Left kidney (tissue), 8 donors: ENCODE results near the gene PAAF1. TPM values are rescaled to one million over a fixed set of nuclear protein-coding genes. Genes with fewer than 3 reads are reported as not detected.

Experiments used
- DNase-seq: peaks from one replicate; pipeline ENCODE4 v3.0.0-alpha.2; 2013
- long read RNA-seq, 8 donors: transcript quantifications; one replicate each; lab custom pipeline, GENCODE V29; 2026
- polyA plus RNA-seq: library from polyadenylated mRNA; unstranded; fragments of 120-200 nt; gene quantifications from one replicate; pipeline ENCODE4 v1.2.1, GENCODE V29; 2013; ENCODE audit not compliant: insufficient read length

Gene PAAF1, protein sequence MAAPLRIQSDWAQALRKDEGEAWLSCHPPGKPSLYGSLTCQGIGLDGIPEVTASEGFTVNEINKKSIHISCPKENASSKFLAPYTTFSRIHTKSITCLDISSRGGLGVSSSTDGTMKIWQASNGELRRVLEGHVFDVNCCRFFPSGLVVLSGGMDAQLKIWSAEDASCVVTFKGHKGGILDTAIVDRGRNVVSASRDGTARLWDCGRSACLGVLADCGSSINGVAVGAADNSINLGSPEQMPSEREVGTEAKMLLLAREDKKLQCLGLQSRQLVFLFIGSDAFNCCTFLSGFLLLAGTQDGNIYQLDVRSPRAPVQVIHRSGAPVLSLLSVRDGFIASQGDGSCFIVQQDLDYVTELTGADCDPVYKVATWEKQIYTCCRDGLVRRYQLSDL
- 40.1 TPM for polyA plus RNA-seq
- long read RNA-seq, donor 1, full-length matches to known transcripts = 8 of 14 reads
- long read RNA-seq, donor 1, partial matches to known transcripts = 6 of 14 reads
- long read RNA-seq, donor 1, other reads (novel, unspliced or antisense) = 0 of 14 reads
- long read RNA-seq, donor 2, full-length matches to known transcripts = 4 of 46 reads
- long read RNA-seq, donor 2, partial matches to known transcripts = 42 of 46 reads
- long read RNA-seq, donor 2, other reads (novel, unspliced or antisense) = 0 of 46 reads
- long read RNA-seq, donor 3, full-length matches to known transcripts = 9 of 9 reads
- long read RNA-seq, donor 3, partial matches to known transcripts = 0 of 9 reads
- long read RNA-seq, donor 3, other reads (novel, unspliced or antisense) = 0 of 9 reads
- long read RNA-seq, donor 4 = 0 reads
- long read RNA-seq, donor 5, full-length matches to known transcripts = 16 of 33 reads
- long read RNA-seq, donor 5, partial matches to known transcripts = 17 of 33 reads
- long read RNA-seq, donor 5, other reads (novel, unspliced or antisense) = 0 of 33 reads
- long read RNA-seq, donor 6, full-length matches to known transcripts = 7 of 13 reads
- long read RNA-seq, donor 6, partial matches to known transcripts = 6 of 13 reads
- long read RNA-seq, donor 6, other reads (novel, unspliced or antisense) = 0 of 13 reads
- long read RNA-seq, donor 7, full-length matches to known transcripts = 13 of 25 reads
- long read RNA-seq, donor 7, partial matches to known transcripts = 12 of 25 reads
- long read RNA-seq, donor 7, other reads (novel, unspliced or antisense) = 0 of 25 reads
- long read RNA-seq, donor 8, full-length matches to known transcripts = 4 of 9 reads
- long read RNA-seq, donor 8, partial matches to known transcripts = 5 of 9 reads
- long read RNA-seq, donor 8, other reads (novel, unspliced or antisense) = 0 of 9 reads

DNA sequence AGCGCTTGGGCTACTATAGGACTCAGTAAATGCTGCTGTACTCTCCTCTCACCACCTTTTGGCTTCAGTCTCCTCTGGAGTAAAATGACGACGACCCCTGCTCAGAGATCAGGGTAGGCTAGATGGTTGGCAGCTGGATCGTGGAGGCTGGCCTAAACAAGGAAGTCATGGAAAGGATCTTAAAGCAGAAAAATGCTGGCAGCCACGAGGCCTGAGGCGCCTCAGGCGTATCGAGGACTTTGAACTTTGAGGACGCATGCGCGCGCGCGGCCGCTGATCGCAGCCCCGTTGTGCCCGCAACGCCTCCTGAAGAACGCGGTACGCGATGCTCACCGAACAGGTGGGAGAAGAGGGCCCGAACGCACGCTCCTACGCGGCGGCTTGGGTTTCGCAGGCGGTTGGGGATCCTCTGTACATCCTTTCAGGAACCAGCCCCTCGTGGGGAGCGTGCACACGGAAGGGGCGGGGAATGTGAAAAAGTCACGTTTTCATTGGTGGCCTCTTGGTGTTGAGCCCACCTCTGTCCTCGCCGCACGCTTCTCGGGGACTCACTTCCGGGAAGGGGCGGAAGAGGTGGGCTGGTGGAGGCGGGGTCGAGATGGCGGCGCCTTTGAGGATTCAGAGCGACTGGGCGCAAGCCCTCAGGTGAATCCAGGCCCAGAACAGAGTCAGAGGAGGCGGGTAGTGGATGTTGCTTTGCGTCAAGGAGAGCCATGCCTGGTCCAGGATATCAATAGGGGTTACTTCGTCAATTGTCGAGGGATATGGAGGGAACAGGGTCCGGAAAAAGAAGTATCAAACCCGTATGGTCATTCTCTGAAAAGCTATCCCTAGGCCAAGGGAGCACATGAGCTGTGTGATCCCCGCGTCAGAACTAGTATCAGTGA is at the start of gene PAAF1, which contains the start of gene COA4:
Gene PAAF1, plus strand, starts transcription at position 576 of the 887 bp plus-strand sequence. Its CDS starts 23 bp downstream, at position 599.
Gene COA4, minus strand, starts transcription at position 423 of the 887 bp plus-strand sequence. CDS start 3,468 bp downstream, outside the sequence.
- DNase-seq = peak; percentile 98

DNA sequence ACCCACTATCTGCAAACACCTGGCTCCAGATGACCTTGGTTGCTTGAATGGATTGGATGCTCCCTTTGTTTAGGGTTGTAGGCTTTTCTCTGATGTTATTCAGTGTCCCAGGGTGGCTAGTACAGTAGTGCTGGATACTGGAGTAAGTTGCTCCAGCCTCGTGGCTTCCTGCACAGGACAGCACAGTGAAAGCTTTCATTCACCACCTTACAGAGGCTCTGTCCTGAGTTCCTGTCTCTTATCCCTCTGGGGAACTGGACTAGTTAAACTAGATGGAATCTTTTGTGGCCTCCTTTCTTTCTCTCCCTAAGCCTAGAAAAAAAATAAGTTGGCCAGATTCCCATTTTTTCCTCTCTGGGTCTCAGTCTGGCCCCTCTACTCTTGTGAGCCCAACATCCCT is 46.5 kb upstream of the PAAF1 start:
- no peak for DNase-seq

DNA sequence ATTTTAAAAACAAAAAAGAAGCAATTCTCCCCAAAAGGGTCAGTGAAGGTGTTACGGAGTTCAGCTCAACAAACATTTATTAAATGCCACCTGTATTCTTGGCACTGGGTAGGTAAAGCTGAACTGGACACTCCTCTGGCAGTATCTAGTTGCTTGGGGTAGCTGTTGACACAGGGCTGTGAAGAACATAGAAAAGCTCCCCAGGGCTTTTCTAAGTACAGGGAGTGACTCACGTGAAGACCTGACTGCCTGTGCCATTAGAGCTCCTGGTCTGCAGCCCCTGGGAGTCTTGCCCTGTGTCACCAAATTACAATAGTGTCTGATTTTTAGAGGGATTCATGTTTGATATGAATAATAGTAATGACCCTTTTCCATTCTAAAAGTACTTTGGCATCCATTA is 43.7 kb upstream of the PAAF1 start:
- DNase-seq = no peak

DNA sequence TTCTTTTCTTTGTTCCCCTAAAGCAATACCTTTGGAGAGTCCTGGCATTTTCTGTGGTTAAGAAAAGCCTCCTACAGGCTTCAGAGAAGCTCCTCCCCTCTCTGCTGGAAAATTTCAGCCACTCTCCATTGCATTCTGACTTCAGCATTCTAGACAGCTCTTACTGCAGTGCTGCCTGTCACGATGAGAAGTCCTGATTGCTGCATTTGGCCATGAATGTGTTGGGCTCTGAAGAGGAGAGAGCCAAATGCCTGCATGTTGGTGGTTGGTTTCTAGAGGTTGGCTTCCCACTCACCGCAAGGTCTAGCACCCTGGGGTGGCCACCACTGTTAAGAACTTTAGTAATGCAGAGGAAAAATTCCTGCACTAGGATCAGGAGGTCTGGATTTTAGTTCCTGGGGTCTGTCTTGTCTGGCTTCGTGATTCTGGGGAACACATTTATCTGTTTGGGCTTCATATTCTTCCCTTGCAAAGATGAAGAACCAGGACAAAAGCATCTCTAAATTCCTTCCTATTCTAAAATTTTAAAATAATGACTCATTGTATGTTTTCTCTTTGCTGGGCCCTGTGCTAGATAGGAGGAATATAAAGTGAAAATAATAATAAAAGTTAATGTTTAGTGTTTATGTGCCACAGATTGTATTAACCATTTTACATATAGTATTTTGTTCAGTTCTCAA is 38.2 kb upstream of the PAAF1 start:
- DNase-seq = no peak

DNA sequence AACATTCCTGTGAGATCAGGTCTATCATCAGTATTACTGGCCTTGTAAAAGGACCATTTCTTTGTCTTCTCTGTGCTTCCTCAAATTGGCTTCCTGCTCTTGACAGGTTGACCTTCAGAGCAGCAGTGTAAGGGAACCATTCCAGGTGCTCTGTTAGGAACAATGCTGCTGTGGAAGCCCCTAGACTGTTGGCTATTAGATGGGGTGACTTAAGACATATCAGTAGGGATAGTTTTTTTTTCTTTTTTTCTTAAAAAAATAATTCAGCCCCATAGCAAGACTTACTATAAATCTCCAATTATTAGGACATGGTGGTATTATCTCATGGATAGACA is 37.7 kb upstream of the PAAF1 start:
- DNase-seq = no peak

DNA sequence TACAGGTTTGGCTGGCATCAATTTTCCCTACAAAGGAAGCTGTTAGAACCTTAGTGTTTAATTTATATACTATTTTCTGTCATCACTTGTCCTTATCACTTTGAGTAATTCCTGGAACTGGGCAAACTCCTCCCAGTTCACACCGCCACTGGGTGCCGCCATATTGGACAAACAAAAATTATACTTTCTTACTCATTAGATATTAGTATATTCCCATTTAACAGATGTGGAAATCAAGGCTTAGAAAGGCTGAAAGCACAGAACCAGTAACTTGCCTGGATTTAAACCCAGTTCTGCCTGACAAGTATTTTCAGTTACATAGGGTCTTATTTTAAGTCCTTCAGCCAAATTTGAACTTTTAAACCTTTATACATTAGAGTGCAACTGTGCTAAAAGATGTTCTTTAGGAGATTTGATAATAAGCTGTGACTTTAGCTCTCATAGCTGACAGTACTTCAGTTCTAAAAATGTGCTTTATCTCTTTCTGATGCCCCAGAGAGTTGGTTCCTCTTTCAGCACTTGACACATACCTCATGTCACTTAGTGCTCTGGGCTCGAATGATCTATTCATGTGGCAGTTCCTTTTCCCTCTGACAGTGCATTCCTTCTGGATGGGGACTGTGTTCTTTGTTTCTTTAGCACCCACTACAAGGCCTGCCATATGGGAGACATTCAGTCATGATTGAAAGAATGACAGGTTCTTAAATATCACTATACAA is 25.6 kb upstream of the PAAF1 start:
- DNase-seq = no peak

DNA sequence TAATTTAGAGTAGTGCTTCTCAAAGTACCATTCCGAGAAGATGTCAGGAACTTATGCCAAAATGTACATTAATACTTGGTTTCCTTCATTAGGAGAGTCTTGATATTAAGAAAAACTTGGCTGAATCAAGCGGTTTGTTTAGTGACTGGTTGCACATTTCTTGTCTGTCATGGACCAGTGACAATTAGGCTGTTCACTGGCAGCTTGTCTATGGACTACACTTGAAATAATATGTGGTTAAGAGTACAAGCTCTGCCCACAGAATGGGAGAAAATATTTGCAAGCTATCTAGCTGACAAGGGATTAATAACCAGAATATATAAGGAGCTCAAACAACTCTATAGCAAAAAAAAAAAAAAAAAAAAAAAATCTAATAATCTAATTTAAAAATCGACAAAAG is 24.8 kb upstream of the PAAF1 start:
- no peak for DNase-seq

DNA sequence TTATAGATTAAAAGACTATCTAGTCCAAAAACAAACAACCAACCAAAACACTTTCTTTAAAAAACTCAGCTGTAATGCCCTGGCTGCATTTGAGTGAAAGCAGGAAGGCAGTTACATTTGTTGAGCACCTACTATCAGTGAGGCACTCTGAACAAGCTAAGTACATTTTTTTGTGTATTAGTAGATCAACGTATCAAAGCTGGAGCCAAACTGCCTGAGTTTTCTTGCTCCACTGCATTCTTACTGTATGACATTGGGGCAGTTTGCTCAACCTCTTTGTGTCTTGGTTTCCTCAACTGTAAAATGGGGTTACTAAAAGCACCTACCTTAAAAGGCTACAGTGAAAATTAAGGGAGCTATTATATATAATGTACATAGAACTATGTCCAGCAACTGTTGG is 22.1 kb upstream of the PAAF1 start:
- no peak for DNase-seq

DNA sequence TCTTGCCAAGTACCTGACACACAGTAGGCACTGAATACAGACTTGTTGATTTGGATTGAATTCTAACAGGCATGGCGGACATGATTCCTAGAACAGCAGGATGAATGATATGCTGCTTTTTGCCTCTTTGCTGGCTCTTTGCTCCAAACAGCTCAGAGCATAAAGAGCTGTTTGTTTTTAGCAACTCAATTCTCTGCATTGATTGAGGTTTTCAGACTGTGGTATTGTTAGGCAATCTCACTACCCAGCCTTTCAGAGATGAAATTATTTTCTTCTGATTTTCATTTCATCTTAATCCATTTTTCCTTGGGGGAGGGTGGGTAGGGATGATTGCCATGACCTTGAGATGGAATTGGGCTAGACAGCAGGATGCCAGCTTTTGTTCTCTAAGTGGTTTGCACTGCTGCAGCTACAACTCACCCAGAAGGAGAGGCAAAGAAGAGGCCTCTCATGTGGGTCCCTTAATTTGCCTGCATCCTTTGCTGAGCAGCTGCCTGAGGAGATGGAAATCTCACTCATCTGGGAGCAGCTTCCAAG is 20.7 kb upstream of the PAAF1 start:
- DNase-seq = no peak

DNA sequence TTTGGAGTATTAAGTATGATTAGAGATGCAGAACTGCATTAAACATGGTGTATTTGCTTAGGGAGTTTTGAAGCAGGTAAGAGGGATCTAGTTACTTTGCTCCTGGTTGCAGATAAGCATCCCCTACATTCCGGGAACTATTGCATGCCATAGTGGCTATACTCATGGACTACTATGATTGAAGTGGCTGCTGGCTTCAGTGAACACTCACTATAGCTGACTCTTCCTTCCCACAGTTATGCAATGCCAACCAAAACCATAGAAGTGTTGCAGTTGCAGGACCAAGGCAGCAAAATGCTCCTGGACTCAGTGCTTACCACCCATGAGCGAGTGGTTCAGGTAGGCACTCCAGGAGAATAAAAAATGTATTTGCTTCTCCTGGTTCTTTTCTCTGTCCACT is 17.1 kb upstream of the PAAF1 start:
- no peak for DNase-seq

DNA sequence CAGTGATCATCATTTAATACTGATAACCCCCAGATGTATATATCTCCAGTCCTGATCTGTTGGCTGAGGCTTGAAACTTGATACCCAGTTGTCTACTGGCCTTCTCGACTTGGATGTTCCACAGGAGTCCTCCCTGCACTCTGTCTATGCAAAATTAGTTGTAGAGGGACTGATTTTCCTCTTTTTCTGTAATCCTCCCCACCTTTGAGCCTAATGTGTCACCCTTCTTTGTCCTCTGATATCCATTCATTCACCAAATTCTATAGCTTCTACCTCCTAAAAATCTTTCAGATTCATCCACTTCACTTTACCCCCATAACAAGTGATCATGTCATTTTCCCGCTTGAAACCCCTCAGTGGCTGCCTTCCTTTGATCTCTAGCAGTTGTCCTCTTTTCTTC is 16.6 kb upstream of the PAAF1 start:
- no peak for DNase-seq

DNA sequence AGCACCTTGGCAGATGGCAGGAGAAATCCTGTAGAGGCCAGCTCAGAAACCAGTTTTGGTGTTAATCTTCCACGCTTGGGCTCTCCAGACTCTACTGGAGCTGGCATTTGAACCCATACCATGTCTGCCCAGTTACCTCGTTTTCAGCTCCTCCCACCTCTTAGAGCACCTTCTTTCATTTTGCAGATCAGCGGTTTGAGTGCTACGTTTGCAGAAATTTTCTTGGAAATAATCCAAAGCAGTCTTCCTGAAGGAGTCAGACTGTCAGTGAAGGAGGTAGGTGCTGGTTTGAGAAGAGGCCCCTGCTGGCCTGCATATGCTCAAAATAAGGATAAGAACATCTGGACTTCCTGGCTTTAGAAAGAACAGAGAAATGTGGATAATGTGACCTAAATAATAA is 13.8 kb upstream of the PAAF1 start:
- DNase-seq = no peak

DNA sequence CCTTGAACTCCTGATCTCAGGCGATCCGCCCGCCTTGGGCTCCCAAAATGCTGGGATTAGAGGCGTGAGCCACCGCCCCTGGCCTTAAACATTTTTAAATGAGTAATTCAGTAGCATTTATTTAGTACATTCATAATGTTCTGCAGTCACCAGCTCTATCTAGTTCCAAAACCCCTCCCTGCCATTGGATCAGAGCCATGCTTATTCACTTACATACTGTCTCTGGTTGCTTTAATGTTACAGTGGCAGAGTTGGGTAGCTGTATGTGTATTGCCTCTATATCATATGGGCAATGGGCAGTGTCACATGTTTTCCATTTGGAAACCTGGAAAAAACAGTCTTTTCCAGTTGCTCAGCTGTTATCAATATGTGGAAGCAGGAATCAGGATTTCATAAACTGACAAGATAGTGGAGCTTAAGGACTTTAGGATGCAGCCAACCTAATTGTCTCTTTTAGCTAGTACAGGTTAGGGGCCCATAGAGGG is 10.7 kb upstream of the PAAF1 start:
- no peak for DNase-seq

DNA sequence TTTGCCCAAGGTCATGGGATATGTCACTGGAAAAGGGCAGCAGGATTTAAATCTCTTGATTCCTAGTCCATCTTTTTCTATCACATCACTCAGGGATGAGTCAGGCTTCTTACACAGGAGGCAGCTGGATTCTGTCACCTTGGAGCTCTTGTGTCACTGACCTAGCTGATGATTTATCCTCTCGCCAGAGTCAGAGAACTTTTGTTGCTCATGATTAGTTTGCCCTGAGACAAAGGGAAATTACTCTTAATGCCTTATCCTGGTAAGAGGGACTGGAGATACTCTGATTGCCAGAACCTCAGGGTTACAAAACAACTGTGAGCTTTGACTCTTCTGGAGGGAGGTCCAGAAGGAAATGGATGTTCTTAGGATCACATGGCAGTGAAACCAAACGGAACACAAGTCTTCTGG is 10.2 kb upstream of the PAAF1 start:
- peak; percentile 56 for DNase-seq

DNA sequence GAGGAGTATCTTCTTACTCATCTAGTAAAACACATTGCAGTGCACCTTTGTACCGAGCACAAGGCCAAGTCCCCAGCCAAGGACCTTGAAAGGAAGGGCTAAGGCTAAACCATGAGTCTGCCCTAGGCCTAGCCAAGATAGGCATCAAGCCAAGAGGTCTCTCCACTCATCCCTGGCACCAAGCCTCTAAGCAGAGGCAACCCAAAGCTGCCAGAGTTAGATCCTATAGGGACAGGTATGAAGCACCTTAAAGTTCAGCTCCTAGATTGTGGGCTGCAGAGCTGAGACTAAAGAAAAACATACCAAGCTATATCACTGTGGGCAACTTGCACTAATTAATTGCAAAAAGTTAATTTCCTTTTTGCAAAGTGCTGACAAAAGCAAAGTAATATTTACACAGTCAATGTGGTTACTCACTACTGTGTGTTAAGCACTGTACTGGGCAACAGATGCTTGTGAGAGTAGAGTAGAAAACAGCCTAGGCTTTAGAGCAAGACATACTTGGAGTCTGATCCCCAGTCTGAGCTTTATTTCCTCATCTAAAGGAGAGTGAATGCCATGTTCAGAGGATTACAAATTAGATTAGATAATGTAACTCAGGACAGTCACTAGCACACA is 7.4 kb upstream of the PAAF1 start:
- DNase-seq = no peak

DNA sequence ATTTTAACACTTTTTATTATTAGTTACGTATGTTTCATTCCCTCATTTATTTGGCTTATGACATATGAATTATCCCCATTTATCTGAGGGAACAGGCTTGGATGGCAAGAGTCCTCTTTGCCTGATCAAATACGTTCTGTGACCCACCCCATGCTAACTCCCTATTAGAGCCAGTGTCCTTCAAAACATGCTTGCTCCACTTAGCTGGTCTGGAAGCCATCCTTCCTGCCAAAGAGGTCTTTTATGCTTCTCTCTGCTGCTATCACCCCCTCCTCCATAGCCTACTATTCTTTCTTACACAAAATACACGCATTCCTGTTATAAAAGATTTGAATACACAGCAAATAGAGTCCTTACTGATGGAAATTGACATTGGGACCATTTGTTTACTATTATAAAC is 6.5 kb upstream of the PAAF1 start:
- no peak for DNase-seq

DNA sequence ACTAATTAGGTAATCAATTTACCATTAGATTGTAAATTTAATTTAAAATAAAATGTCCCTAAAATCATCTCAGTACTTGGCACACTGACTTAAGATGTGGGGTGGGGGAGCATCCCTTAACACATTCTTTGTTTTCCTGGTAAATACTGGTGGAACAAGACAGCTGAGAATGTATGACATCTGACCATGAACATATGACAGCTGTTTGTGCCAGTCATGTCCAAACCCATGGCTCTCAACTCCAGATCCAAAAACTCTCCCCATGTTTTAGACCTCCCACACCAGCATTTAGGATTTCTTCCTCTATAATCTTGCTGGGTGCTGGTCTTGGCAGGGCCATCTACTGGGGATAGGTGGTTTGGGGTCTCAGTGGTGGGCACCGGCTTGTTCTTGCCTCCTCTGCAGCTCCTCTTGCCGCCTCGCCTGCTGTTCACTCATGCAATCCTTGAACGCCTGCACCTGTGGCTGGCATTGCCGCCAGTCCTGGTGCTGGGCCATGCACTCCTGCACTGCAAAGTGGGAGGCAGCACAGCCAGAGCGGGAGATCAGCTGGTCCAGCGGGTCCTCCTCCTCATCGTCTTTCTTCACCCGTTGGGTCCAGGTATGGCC is 3.9 kb upstream of the PAAF1 start:
- DNase-seq = no peak

DNA sequence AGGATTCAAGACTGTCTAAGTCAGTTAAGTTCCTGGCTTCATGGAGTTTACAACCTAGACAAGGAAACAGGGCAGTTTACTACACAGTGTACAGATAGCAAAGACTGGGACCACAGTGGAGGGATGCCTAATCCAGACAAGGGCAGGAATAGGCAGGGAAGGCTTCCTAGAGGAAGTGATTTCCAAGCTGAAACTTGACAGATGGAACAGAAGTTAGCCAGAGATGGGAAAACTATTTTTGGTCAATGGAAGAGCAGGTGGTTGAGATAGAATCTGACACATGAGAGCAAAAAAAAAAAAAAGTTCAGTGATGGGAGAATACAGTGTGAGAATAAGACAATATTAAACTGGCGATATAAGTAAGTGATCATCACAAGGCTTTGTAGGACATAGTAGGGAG is 1.4 kb upstream of the PAAF1 start:
- no peak for DNase-seq

DNA sequence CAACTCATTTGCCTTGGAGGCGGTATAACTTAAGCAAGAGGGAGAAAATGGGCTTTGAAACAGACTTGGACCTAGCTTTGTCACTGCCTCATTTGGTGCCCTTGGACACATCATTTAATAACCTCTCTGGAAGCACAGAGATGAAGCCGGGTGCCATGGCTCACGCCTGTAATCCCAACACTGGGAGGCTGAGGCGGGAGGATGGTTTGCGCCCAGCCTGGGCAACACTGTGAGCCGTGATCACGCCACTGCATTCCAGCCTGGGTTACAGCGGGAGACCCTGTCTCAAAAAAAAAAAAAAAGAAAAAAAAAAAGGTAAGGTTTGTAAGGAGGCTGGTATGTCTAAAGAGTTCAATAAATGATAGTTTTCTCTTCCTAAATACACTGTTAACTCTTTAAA is 959 bp upstream of the PAAF1 start:
- DNase-seq = no peak
